ENCODE results near the gene XPO6. TPM values are rescaled to one million over a fixed set of nuclear protein-coding genes. Genes with fewer than 3 reads are reported as not detected.

XPO6 gene
- polyA plus RNA-seq, 12 donors = 48.1 to 88.9 (median 55.7) TPM; not detected in 1

- no peak for DNase-seq
These were observed 120.1 kb downstream of the XPO6 start for GRCh38 chr16:28091656-28092055.

DNA sequence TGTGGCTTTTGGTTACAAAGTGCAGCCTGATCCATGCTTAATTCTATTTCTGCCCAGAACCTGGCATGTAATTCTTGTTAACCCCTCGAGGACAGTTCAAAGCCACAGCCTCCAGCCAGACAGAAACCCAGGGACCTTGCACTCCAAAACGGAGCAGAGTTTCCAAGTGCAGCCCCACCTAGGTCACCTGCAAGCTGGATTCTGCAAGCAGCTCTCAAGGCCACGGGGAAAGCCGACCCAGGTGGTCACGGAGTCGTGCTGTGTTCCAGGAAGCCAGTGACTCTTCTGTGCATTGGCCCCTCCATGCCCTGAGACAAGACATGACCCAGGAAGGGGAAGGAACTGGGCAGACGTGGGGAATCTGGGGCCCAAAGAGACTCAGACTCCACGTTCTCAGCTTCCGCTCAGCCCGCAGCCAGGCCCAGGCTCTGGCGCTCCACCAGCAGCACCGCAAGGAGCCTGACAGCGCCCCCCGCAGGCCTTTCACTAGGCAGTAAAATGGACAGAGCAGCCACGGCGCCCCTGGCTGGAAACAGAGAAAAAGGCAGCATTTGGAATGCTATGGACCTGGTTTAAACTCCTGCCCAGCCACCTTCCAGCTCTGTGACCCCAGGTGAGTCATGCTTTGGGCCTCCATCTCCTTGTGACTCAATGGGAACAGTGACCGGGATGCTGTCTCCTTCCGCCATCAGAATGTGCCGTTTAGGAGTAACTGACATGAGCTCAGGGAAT is 121.0 kb downstream of the XPO6 start:
- no peak for DNase-seq

GRCh38 chr16:28089992-28090365 is 121.8 kb downstream of the XPO6 start:
- no peak for DNase-seq

GRCh38 chr16:28089205-28089991 is 122.4 kb downstream of the XPO6 start:
- no peak for DNase-seq

GRCh38 chr16:28087675-28088300 is 124.0 kb downstream of the XPO6 start:
- DNase-seq = no peak

DNA sequence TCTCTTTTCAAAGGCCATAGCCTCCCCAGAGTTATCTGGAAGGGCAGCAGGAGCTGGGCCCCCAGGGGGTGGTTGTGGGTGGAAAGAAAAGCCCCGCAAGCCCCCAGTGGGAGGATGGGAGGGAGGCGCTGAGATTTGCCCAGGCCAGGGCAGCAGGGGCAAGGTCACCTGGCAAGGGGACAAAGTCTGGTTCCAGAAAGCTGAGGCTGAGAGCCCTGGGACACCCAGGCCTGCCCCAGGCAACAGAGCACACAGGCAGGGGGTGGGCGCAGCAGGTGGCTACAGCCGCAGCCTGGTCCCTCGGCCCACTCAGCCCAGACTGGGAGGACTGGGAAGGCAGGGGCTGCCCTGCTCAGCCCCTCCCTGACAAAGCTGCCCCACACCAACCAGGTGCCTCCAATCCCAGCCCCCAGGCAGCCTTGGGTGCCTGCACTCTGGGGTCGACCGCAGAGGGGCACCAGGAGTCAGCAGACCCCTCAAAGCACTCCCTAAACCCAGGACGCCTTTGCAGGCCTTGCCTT is 124.6 kb downstream of the XPO6 start:
- DNase-seq = no peak

- no peak for DNase-seq
These were observed 125.3 kb downstream of the XPO6 start for GRCh38 chr16:28086186-28087139.

- DNase-seq = no peak
These were observed 126.2 kb downstream of the XPO6 start for GRCh38 chr16:28085389-28086171.

DNA sequence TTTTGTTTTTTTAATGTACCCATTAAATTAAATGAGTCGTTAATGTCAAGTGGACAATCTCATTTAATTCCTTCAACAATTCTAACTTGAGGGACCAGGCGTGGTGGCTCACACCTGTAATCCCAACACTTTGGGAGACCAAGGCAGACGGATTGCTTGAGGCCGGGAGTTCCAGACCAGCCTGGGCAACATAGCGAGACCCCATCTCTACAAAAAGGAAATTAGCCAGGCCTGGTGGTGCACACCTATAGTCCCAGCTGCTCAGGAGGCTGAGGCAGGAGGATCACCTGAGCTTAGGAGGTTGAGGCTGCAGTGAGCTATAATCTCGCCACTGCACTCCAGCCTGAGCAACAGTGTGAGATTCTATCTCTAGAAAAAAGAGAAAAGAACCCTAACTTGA is 127.6 kb downstream of the XPO6 start:
- no peak for DNase-seq

DNA sequence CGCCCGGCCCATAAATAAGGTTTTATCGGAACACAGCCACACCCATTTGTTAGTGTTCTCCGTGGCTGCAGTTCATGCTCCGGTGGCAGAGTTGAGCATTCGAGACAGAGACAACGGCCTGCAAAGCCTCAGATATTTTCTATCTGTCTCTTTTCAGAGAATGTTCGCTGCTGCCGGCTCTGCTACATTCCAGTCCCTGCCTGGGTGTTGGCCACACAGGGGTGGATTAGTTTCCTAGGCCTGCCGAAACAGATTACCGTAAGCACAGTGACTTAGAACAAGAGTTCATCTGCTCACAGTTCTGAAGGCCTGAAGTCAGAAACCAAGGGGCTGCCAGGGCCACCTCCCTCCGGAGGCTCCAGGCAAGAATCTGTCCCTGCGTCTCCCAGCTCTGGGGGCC is 129.1 kb downstream of the XPO6 start:
- no peak for DNase-seq

GRCh38 chr16:28081391-28081968 is 130.3 kb downstream of the XPO6 start:
- no peak for DNase-seq

- no peak for DNase-seq
These were observed 133.5 kb downstream of the XPO6 start for GRCh38 chr16:28078261-28078660.

DNA sequence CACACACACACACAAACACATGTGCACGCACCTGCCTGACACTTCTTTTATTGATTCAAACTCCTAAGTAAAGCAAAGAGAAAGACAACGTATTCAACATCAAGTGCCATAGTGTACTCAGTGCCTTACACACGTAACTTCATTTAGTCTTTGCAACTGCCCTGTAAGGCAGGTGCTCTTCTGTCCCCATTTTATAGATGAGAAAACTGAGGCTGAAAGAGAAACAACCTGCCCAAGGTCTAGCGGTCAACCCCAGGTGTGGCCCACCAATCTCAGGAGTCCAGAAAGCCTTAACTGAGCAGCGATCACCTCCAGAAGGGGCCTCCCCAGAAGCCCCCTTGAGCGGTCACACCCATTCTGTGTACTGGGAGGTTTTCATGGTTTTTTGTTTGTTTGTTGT is 137.9 kb downstream of the XPO6 start:
- no peak for DNase-seq

DNA sequence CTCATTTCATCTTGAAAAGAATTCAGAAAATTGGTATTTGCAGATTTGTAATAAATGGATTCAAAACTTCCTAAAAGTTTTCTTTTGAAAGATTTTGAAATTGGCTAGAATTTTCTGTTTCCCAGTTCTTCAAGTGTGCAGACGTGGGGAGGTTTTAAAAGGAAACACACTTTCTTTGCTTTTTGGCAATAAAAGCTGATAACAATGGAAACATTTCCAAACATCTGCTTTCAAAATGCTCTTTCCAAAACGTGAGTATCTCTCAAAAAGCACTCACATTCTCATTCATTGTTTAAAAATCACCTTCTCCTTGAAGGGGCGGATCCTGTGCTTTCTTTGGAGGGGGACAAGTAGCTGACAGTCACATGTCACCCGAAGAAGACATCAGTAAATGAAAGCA is 139.7 kb downstream of the XPO6 start:
- DNase-seq = no peak

GRCh38 chr16:28069971-28070794 is 141.6 kb downstream of the XPO6 start:
- DNase-seq = peak; percentile 53

DNA sequence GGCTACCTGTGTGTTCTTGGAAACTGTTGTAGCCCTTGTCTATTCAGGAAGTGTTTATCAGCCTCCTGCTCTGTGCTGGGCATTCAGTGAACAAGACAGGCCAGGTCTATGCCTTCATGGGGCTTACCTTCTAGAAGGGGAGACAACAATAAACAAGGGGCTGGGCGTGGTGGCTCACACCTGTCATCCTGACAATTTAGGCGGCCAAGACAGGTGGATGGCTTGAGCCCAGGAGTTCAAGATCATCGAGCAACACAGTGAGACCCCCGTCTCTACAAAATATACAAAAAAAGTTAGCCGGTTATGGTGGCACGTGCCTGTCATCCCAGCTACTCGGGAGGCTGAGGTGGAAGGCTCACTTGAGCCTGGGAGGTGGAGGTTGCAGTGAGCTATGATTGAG is 142.8 kb downstream of the XPO6 start:
- no peak for DNase-seq

DNA sequence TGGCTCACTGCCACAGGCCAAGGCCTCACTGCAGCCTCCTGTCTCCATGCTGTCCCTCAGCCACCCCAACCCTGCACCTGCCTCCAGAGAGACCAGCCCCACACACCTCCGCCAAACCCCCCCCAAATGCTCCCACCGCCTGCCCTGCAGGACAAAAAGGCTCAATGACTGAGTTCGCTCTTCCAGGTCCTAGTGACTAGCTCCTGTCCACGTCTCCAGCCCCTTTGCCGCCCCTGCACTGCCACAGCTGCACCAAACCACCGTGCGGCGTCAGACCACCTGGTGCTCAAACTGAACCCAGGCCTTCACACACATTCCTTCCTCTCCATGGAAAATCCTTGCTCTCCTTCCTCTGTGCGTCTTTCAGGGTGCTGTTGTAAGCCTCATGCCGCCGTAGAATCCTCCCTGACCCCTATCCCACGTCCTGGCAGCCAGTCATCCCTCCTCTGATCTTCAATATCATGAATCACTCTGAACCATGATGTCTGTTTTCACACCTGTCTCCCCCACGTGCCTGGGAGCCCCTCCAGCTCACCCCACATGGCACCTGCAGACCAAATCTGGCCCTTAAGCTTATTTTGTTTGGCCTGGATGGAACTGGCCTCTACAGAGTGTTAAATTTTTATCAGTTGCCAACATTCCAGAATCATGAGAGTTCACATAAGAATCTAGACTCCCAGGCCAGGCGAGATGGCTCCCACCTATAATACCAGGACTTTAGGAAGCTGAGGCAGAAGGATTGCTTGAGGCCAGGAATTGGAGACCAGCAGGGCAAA is 144.0 kb downstream of the XPO6 start:
- DNase-seq = no peak

- no peak for DNase-seq
These were observed 147.0 kb downstream of the XPO6 start for GRCh38 chr16:28064706-28065249.

All from muscle of arm (tissue), 12 donors.